AG09319 (cell line): ENCODE results near the gene GFY.
A peak's percentile ranks its signal among the peaks of the same experiment; 100 is the strongest.

Experiments
- DNase-seq: peaks from one replicate; pipeline ENCODE4 v3.0.0-alpha.2; 2010; ENCODE audit warnings: low read depth; ENCODE audit errors: extremely low read depth
- TF ChIP-seq, protein P1 (sequence below): IDR thresholded peaks from 2 replicates; pipeline ENCODE4 v1.5.1; 2011; ENCODE audit warnings: low read depth, mild to moderate bottlenecking, inconsistent platforms, low read length, moderate library complexity

GFY gene

DNA sequence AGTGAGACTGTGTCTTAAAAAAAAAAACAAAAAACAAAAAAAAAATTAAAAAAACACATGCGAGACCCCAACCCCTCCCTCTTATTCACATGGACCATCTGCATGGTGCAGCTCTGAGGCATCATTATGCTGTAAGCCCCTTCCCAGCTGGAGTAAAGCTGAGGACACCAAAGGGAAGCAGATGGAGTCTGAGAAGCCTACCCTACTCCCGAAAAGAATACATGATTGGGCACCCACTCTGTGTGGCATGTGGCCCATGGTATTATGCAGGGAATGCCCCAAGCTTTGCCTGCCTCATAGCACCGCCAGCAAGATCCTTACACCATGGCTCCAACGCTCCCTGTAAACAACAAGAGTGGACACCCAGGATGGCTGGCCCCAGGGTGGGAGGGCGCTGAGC lies 6.7 kb upstream of the GFY start:
- TF ChIP-seq, protein P1, sequence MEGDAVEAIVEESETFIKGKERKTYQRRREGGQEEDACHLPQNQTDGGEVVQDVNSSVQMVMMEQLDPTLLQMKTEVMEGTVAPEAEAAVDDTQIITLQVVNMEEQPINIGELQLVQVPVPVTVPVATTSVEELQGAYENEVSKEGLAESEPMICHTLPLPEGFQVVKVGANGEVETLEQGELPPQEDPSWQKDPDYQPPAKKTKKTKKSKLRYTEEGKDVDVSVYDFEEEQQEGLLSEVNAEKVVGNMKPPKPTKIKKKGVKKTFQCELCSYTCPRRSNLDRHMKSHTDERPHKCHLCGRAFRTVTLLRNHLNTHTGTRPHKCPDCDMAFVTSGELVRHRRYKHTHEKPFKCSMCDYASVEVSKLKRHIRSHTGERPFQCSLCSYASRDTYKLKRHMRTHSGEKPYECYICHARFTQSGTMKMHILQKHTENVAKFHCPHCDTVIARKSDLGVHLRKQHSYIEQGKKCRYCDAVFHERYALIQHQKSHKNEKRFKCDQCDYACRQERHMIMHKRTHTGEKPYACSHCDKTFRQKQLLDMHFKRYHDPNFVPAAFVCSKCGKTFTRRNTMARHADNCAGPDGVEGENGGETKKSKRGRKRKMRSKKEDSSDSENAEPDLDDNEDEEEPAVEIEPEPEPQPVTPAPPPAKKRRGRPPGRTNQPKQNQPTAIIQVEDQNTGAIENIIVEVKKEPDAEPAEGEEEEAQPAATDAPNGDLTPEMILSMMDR, result no peak
- DNase-seq, result no peak

DNA sequence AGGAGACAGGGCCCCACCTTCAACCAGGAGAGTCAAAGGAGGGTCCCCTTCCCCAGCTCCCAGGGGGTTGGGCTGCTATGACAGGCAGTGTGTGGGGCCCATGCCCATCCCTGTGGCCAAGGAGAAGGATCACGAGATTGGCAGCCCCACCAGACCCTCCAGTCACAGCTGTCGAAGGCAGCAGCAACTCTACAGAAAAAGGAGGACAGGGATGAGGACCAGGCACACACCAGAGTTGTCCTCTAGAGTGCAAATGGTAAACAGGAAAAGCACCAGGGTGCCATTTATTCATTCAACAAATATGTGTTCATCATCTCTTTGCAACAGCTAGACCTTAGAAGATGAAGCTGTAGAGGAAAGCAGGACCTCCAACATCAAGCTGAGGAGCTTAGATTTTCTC lies 6.0 kb upstream of the GFY start:
- TF ChIP-seq, protein P1, result no peak
- no peak for DNase-seq

DNA sequence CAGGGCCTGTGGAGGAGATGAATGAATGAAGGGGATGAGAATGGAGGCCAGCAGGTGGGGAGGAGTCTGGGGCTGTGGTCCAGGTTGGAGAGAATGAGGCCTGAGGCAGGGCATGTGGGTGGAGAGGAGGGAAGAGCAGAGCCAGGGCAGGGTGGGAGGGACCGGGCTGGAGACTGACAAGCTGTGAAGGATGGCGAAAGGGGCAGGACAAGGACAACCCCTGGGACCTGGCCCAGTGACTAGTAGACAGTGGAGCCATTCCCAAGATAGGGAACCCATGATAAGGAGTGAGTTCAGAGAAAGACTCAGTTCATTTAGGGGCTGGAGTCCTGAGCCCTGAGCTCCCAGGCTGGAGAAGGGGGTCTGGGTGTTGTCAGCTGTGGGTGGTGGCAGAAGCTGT lies 5.0 kb upstream of the GFY start:
- TF ChIP-seq, protein P1, result no peak
- DNase-seq, result no peak

DNA sequence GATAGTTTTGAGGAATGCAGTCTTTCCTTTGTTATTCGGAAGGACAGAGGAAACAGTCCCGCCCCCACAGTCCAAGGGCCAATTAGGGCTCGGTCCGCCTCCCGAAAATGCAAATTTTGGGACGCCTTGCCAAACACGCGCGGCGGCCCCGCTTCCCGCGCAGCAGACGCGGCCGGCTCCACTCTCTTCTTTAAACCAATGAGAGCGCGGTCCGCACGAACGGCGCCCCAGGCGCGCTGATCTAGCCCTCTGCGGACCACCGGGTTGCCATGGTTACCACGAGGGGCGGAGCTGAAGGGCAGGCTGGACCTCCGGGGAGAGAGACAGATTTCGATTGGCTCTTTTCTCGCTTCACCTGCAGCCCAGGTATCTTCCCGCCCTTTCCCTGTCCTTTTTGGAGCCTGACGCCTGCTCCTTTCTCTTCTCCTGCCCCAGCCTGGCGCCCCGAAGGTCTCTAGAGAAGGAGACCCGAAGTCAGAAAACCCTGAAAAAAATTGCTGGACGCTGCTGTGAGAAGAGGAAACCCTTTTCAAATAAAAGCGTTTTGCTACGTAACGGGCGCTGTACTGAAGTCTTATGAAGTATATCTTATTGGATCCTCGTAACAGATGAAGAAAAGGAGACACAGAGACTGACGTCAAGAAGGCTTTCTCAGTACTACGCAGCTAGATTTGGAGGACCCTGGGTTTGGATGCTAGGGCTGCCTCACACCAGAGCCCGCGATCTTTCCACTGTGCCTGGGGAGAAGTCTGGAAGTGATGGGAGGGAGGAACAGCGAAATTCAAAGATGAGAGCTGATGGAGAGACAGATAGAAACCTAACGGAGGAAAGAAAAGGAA lies 3.9 kb upstream of the GFY start:
- DNase-seq, result no peak
- TF ChIP-seq, protein P1, result no peak

DNA sequence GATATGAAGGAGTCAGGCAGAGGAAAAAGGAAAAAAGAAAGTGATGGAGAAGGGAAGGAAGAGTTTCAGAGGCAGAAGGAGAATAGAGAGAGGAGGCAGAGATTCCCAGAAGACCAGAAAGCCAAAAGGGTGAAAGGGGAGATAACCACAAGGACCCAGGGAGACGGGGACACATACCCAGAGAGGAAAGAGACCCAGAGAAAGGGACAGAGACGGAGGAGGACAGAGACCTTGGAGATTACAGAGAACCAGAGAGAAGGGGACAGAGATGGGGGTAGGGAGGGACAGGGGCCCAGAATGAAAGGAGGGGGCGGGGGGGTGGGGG lies 3.3 kb upstream of the GFY start:
- TF ChIP-seq, protein P1, result no peak
- no peak for DNase-seq

DNA sequence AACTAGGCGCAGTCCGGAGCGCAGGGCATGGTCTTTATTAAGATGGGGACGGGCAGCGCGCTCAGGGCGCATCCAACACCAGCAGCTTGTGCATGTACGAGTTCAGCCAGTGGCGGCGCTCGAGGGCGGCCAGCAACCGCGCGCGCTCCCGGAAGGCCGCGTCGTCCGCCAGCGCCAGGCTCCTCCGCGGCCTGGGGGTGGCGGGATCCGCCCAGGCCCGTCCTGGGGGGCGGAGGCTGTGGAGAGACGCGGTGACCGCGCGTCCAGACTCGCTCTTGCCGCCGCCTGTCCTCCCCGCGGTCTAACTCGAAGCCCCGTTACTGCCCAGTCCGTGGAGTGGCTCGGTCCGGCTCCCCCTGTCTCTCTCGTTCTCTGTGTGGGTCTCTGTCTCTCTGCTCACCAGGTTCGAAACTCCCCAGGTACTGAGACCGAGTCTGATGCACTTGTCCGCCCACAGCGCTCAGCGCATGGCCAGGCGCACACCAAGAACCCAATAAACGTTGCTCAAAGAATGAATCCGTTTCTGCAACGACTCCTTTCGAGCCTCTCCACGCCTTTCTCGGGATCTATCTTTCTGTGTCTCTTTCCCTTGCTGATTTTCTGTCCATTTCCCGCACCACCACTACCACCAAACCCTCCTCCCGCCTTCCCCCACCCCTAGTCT lies 2.6 kb upstream of the GFY start:
- TF ChIP-seq, protein P1, result peak; percentile 23
- DNase-seq, result no peak
